ENCODE results near the gene RAPGEF2.

Gene RAPGEF2

GRCh38 chr4:159290321-159291030, 187.6 kb downstream of the RAPGEF2 start:
- H3K36me3 ChIP-seq (ENCODE audit: insufficient read depth, insufficient read length, low read length) = no peaks in the 10 kb centered on the region
- H3K9ac ChIP-seq (ENCODE audit: insufficient read length, low read depth) = no peak overlapping the region
- no peaks in the 10 kb centered on the region for H3K27me3 ChIP-seq (ENCODE audit: insufficient read depth, insufficient read length)
- no peak for TF ChIP-seq SUZ12 (IDR thresholded peaks at IDR 0.05; ENCODE audit: extremely low read depth, insufficient read depth, insufficient read length)
- TF ChIP-seq YY1 (IDR thresholded peaks at IDR 0.05; ENCODE audit: insufficient read depth, insufficient read length) = no peak
- no peak for DNase-seq (ENCODE audit: low read depth, low spot score)
- no peaks in the 10 kb centered on the region for H3K9me3 ChIP-seq (ENCODE audit: insufficient read depth, low read length)
- H3K4me3 ChIP-seq (ENCODE audit: insufficient read length, low read depth) = no peak overlapping the region
- H3K4me1 ChIP-seq (ENCODE audit: insufficient read depth, insufficient read length) = no peaks in the 10 kb centered on the region

GRCh38 chr4:159291176-159291575, 188.3 kb downstream of the RAPGEF2 start:
- no peak overlapping the region for H3K4me3 ChIP-seq (ENCODE audit: insufficient read length, low read depth)
- no peaks in the 10 kb centered on the region for H3K9me3 ChIP-seq (ENCODE audit: insufficient read depth, low read length)
- H3K9ac ChIP-seq (ENCODE audit: insufficient read length, low read depth) = no peak overlapping the region
- no peak for TF ChIP-seq SUZ12 (IDR thresholded peaks at IDR 0.05; ENCODE audit: extremely low read depth, insufficient read depth, insufficient read length)
- TF ChIP-seq YY1 (IDR thresholded peaks at IDR 0.05; ENCODE audit: insufficient read depth, insufficient read length) = no peak
- TF ChIP-seq ZNF274 (IDR thresholded peaks at IDR 0.05; ENCODE audit: low read depth, low read length) = no peak
- no peak for DNase-seq (ENCODE audit: low read depth, low spot score)
- H3K27me3 ChIP-seq (ENCODE audit: insufficient read depth, insufficient read length) = no peaks in the 10 kb centered on the region
- no peaks in the 10 kb centered on the region for H3K4me1 ChIP-seq (ENCODE audit: insufficient read depth, insufficient read length)
- no peaks in the 10 kb centered on the region for H3K36me3 ChIP-seq (ENCODE audit: insufficient read depth, insufficient read length, low read length)

- Histone ChIP-seq H3K9me3 (ENCODE audit: insufficient read depth, low read length) (no peaks in the 10 kb centered on the region), H3K4me3 (ENCODE audit: insufficient read length, low read depth) (no peak overlapping the region), H3K4me1 (ENCODE audit: insufficient read depth, insufficient read length) (no peaks in the 10 kb centered on the region), H3K36me3 (ENCODE audit: insufficient read depth, insufficient read length, low read length) (no peaks in the 10 kb centered on the region), H3K27me3 (ENCODE audit: insufficient read depth, insufficient read length) (no peaks in the 10 kb centered on the region), H3K9ac (ENCODE audit: insufficient read length, low read depth) (no peak overlapping the region)
- DNase-seq (ENCODE audit: low read depth, low spot score) = no peak
- TF ChIP-seq YY1 (IDR thresholded peaks at IDR 0.05; ENCODE audit: insufficient read depth, insufficient read length) (no peak), SUZ12 (IDR thresholded peaks at IDR 0.05; ENCODE audit: extremely low read depth, insufficient read depth, insufficient read length) (no peak), ZNF274 (IDR thresholded peaks at IDR 0.05; ENCODE audit: low read depth, low read length) (no peak)
Measured at GRCh38 chr4:159292137-159292896, 189.4 kb downstream of the RAPGEF2 start.

GRCh38 chr4:159293811-159294515, 191.1 kb downstream of the RAPGEF2 start:
- Histone ChIP-seq H3K4me3 (ENCODE audit: insufficient read length, low read depth) (no peak overlapping the region), H3K27me3 (ENCODE audit: insufficient read depth, insufficient read length) (no peaks in the 10 kb centered on the region), H3K9ac (ENCODE audit: insufficient read length, low read depth) (no peak overlapping the region), H3K9me3 (ENCODE audit: insufficient read depth, low read length) (no peaks in the 10 kb centered on the region), H3K36me3 (ENCODE audit: insufficient read depth, insufficient read length, low read length) (no peaks in the 10 kb centered on the region), H3K4me1 (ENCODE audit: insufficient read depth, insufficient read length) (no peaks in the 10 kb centered on the region)
- TF ChIP-seq ZNF274 (IDR thresholded peaks at IDR 0.05; ENCODE audit: low read depth, low read length) = no peak
- TF ChIP-seq SUZ12 (IDR thresholded peaks at IDR 0.05; ENCODE audit: extremely low read depth, insufficient read depth, insufficient read length) = no peak
- DNase-seq (ENCODE audit: low read depth, low spot score) = no peak

- Histone ChIP-seq H3K9me3 (ENCODE audit: insufficient read depth, low read length) (no peaks in the 10 kb centered on the region), H3K27me3 (ENCODE audit: insufficient read depth, insufficient read length) (no peaks in the 10 kb centered on the region), H3K36me3 (ENCODE audit: insufficient read depth, insufficient read length, low read length) (no peaks in the 10 kb centered on the region), H3K9ac (ENCODE audit: insufficient read length, low read depth) (no peak overlapping the region), H3K4me3 (ENCODE audit: insufficient read length, low read depth) (no peak overlapping the region), H3K4me1 (ENCODE audit: insufficient read depth, insufficient read length) (no peaks in the 10 kb centered on the region)
- TF ChIP-seq YY1 (IDR thresholded peaks at IDR 0.05; ENCODE audit: insufficient read depth, insufficient read length) (no peak), SUZ12 (IDR thresholded peaks at IDR 0.05; ENCODE audit: extremely low read depth, insufficient read depth, insufficient read length) (no peak), ZNF274 (IDR thresholded peaks at IDR 0.05; ENCODE audit: low read depth, low read length) (no peak)
- no peak for DNase-seq (ENCODE audit: low read depth, low spot score)
Measured at GRCh38 chr4:159296061-159296460, 193.2 kb downstream of the RAPGEF2 start.

GRCh38 chr4:159297091-159297490, 194.2 kb downstream of the RAPGEF2 start:
- no peak for DNase-seq (ENCODE audit: low read depth, low spot score)
- Histone ChIP-seq H3K9ac (ENCODE audit: insufficient read length, low read depth) (no peak overlapping the region), H3K36me3 (ENCODE audit: insufficient read depth, insufficient read length, low read length) (no peaks in the 10 kb centered on the region), H3K9me3 (ENCODE audit: insufficient read depth, low read length) (no peaks in the 10 kb centered on the region), H3K4me1 (ENCODE audit: insufficient read depth, insufficient read length) (no peaks in the 10 kb centered on the region), H3K4me3 (ENCODE audit: insufficient read length, low read depth) (no peak overlapping the region), H3K27me3 (ENCODE audit: insufficient read depth, insufficient read length) (no peaks in the 10 kb centered on the region)
- TF ChIP-seq SUZ12 (IDR thresholded peaks at IDR 0.05; ENCODE audit: extremely low read depth, insufficient read depth, insufficient read length) (no peak), YY1 (IDR thresholded peaks at IDR 0.05; ENCODE audit: insufficient read depth, insufficient read length) (no peak), ZNF274 (IDR thresholded peaks at IDR 0.05; ENCODE audit: low read depth, low read length) (no peak)

GRCh38 chr4:159298502-159298901, 195.6 kb downstream of the RAPGEF2 start:
- Histone ChIP-seq H3K4me1 (ENCODE audit: insufficient read depth, insufficient read length) (no peaks in the 10 kb centered on the region), H3K36me3 (ENCODE audit: insufficient read depth, insufficient read length, low read length) (no peaks in the 10 kb centered on the region), H3K9ac (ENCODE audit: insufficient read length, low read depth) (no peak overlapping the region), H3K9me3 (ENCODE audit: insufficient read depth, low read length) (no peaks in the 10 kb centered on the region), H3K27me3 (ENCODE audit: insufficient read depth, insufficient read length) (no peaks in the 10 kb centered on the region), H3K4me3 (ENCODE audit: insufficient read length, low read depth) (no peak overlapping the region)
- DNase-seq (ENCODE audit: low read depth, low spot score) = no peak
- TF ChIP-seq YY1 (IDR thresholded peaks at IDR 0.05; ENCODE audit: insufficient read depth, insufficient read length) (no peak), SUZ12 (IDR thresholded peaks at IDR 0.05; ENCODE audit: extremely low read depth, insufficient read depth, insufficient read length) (no peak), ZNF274 (IDR thresholded peaks at IDR 0.05; ENCODE audit: low read depth, low read length) (no peak)
